H9 (cell line): ENCODE data around the gene ANXA10. TPM values are rescaled to one million over a fixed set of nuclear protein-coding genes. Genes with fewer than 3 reads are reported as not detected.

Source experiments
- DNase-seq: peaks from one replicate; pipeline ENCODE4 v3.0.0-alpha.2; 2017
- H2AFZ ChIP-seq: one replicate; pipeline ENCODE4 v1.6.1; 2013; ENCODE audit warnings: mild to moderate bottlenecking, low read length, control low read depth, moderate library complexity
- H2AK5ac ChIP-seq: 2 replicates; pipeline ENCODE4 v1.6.1; 2013; ENCODE audit warnings: low read length, control low read depth, mixed read lengths; ENCODE audit not compliant: insufficient read length
- H2BK120ac ChIP-seq: one replicate; pipeline ENCODE4 v1.6.1; 2013; ENCODE audit warnings: low read depth, mild to moderate bottlenecking, low read length, control low read depth, inconsistent platforms; ENCODE audit not compliant: poor library complexity, severe bottlenecking
- H2BK12ac ChIP-seq: 2 replicates; pipeline ENCODE4 v1.6.1; 2013; ENCODE audit warnings: low read length, control low read depth, mixed read lengths, low read depth; ENCODE audit not compliant: insufficient read length
- H2BK15ac ChIP-seq: 2 replicates; pipeline ENCODE4 v1.6.1; 2013; ENCODE audit warnings: low read depth, low read length, control low read depth
- H2BK20ac ChIP-seq: one replicate; pipeline ENCODE4 v1.6.1; 2013; ENCODE audit warnings: low read depth, mild to moderate bottlenecking, low read length, control low read depth, inconsistent platforms; ENCODE audit not compliant: poor library complexity, severe bottlenecking
- H2BK5ac ChIP-seq: 2 replicates; pipeline ENCODE4 v1.6.1; 2013; ENCODE audit warnings: low read length, control low read depth, mixed read lengths; ENCODE audit not compliant: insufficient read length
- H3K14ac ChIP-seq: 2 replicates; pipeline ENCODE4 v1.6.1; 2013; ENCODE audit warnings: low read length, control low read depth; ENCODE audit not compliant: insufficient read depth
- H3K18ac ChIP-seq: 2 replicates; pipeline ENCODE4 v1.6.1; 2013; ENCODE audit warnings: low read depth, mild to moderate bottlenecking, mixed read lengths, low read length, control low read depth; ENCODE audit not compliant: insufficient read length
- H3K23ac ChIP-seq: 2 replicates; pipeline ENCODE4 v1.6.1; 2013; ENCODE audit warnings: low read length, control low read depth, mixed read lengths, low read depth; ENCODE audit not compliant: insufficient read length
- H3K23me2 ChIP-seq: 2 replicates; pipeline ENCODE4 v1.6.1; 2013; ENCODE audit warnings: low read depth, mild to moderate bottlenecking, mixed read lengths, low read length, control low read depth; ENCODE audit not compliant: insufficient read length, poor library complexity, severe bottlenecking
- H3K27ac ChIP-seq: 2 replicates; pipeline ENCODE4 v1.5.1; 2013; ENCODE audit warnings: low read length, control low read depth, mixed read lengths, low read depth; ENCODE audit not compliant: insufficient read length
- H3K27me3 ChIP-seq: 2 replicates; pipeline ENCODE4 v1.6.1; 2013; ENCODE audit warnings: low read length, control low read depth, inconsistent platforms; ENCODE audit not compliant: insufficient read depth
- H3K4ac ChIP-seq: 2 replicates; pipeline ENCODE4 v1.6.1; 2013; ENCODE audit warnings: low read depth, mild to moderate bottlenecking, control low read depth, inconsistent platforms, low read length, moderate library complexity
- H3K4me1 ChIP-seq: 2 replicates; pipeline ENCODE4 v1.6.1; 2013; ENCODE audit warnings: low read length, control low read depth, inconsistent platforms; ENCODE audit not compliant: insufficient read depth
- H3K4me2 ChIP-seq: 2 replicates; pipeline ENCODE4 v1.6.1; 2013; ENCODE audit warnings: low read length, control low read depth, mixed read lengths; ENCODE audit not compliant: insufficient read length, insufficient read depth
- H3K56ac ChIP-seq: 2 replicates; pipeline ENCODE4 v1.6.1; 2013; ENCODE audit warnings: low read depth, mild to moderate bottlenecking, mixed read lengths, low read length, control low read depth; ENCODE audit not compliant: insufficient read length
- H3K79me1 ChIP-seq: 2 replicates; pipeline ENCODE4 v1.6.1; 2013; ENCODE audit warnings: low read depth, mild to moderate bottlenecking, moderate library complexity, low read length, control low read depth, inconsistent platforms; ENCODE audit not compliant: insufficient read depth, poor library complexity, severe bottlenecking
- H3K79me2 ChIP-seq: 2 replicates; pipeline ENCODE4 v1.6.1; 2013; ENCODE audit warnings: low read length, control low read depth, inconsistent platforms; ENCODE audit not compliant: insufficient read depth
- H3K9ac ChIP-seq: 2 replicates; pipeline ENCODE4 v1.6.1; 2013; ENCODE audit warnings: low read length, control low read depth, mixed read lengths; ENCODE audit not compliant: insufficient read length; ENCODE audit errors: extremely low read depth
- H3K9me3 ChIP-seq: one replicate; pipeline ENCODE4 v1.6.1; 2013; ENCODE audit warnings: low read depth, low read length, inconsistent platforms; ENCODE audit not compliant: control insufficient read depth
- H3T11ph ChIP-seq: one replicate; pipeline ENCODE4 v1.6.1; 2013; ENCODE audit warnings: mild to moderate bottlenecking, low read length, control low read depth, inconsistent platforms
- H4K20me1 ChIP-seq: one replicate; pipeline ENCODE4 v1.6.1; 2013; ENCODE audit not compliant: control insufficient read depth, insufficient read length, insufficient read depth
- H4K5ac ChIP-seq: 2 replicates; pipeline ENCODE4 v1.6.1; 2013; ENCODE audit warnings: low read depth, mild to moderate bottlenecking, mixed read lengths, low read length, control low read depth; ENCODE audit not compliant: insufficient read length
- H4K8ac ChIP-seq: replicated peaks from 2 replicates; pipeline ENCODE4 v1.6.1; 2013; ENCODE audit warnings: low read length, control low read depth, mixed read lengths, low read depth; ENCODE audit not compliant: insufficient read length
- H4K91ac ChIP-seq: 2 replicates; pipeline ENCODE4 v1.6.1; 2013; ENCODE audit warnings: low read depth, mild to moderate bottlenecking, moderate library complexity, mixed read lengths, low read length, control low read depth; ENCODE audit not compliant: insufficient read length
- H3K27ac Mint-ChIP-seq, 3 experiments: 2 replicates in 2 of 3; 3 replicates in 1 of 3; pipeline ENCODE4 v1.8.0; 2020 to 2021; ENCODE audit warnings: mixed read lengths in 3 of 3, mild to moderate bottlenecking in 1 of 3, moderate library complexity in 1 of 3
- H3K27me3 Mint-ChIP-seq: 2 replicates; pipeline ENCODE4 v1.8.0; 2021; ENCODE audit warnings: low read depth, mild to moderate bottlenecking, moderate library complexity, mixed read lengths
- H3K36me3 Mint-ChIP-seq, 3 experiments: 2 replicates in 2 of 3; 3 replicates in 1 of 3; pipeline ENCODE4 v1.8.0; 2020 to 2021; ENCODE audit warnings: low read depth in 3 of 3, mixed read lengths in 3 of 3; ENCODE audit not compliant: insufficient read depth in 1 of 3
- H3K4me1 Mint-ChIP-seq, 2 experiments: 2 replicates each; pipeline ENCODE4 v1.8.0; 2020; ENCODE audit warnings: mixed read lengths in 2 of 2
- H3K4me3 Mint-ChIP-seq, 2 experiments: 2 replicates in 1 of 2; 3 replicates in 1 of 2; pipeline ENCODE4 v1.8.0; 2020 to 2021; ENCODE audit warnings: mild to moderate bottlenecking in 2 of 2, mixed read lengths in 2 of 2, moderate library complexity in 1 of 2
- H3K9me3 Mint-ChIP-seq, 2 experiments: 2 replicates in 1 of 2; 3 replicates in 1 of 2; pipeline ENCODE4 v1.8.0; 2020; ENCODE audit warnings: mild to moderate bottlenecking in 2 of 2, mixed read lengths in 2 of 2, moderate library complexity in 1 of 2
- CTCF ChIP-seq: fragments of 200-600 bp; sonication (generic); conservative IDR thresholded peaks from 3 replicates; pipeline ENCODE4 v1.8.0; 2021; ENCODE audit warnings: antibody characterized with exemption, mild to moderate bottlenecking
- WGBS: extraction: QIAGEN DNeasy Blood & Tissue Kit; methylation state at CpG from one replicate; pipeline ENCODE4 v1.1.7; 2013; ENCODE audit warnings: missing lambda C conversion rate, low lambda C conversion rate, mixed read lengths; ENCODE audit not compliant: insufficient read length; ENCODE audit errors: extremely low coverage; 5-methylcytosine and 5-hydroxymethylcytosine counted together
- total RNA-seq: library from RNA; stranded (reverse); gene quantifications from 2 replicates; pipeline ENCODE4 v1.2.1, GENCODE V29; 2021

Gene ANXA10
- total RNA-seq, 1 experiment from 2014 or later, result not detected

GRCh38 chr4:168102403-168102802 lies 10.1 kb downstream of the ANXA10 start:
- Histone ChIP-seq H3K9ac (no peak overlapping the region), H2BK120ac (no peak overlapping the region), H3K4me1 (no peaks in the 10 kb centered on the region), H3K18ac (no peak overlapping the region), H2AK5ac (no peak overlapping the region), H3T11ph (no peak overlapping the region), H2BK15ac (no peak overlapping the region), H3K79me2 (no peaks in the 10 kb centered on the region), H3K27ac (no peak overlapping the region), H3K9me3 (no peaks in the 10 kb centered on the region), H2BK5ac (no peak overlapping the region), H3K23me2 (no peaks in the 10 kb centered on the region), H3K56ac (no peak overlapping the region), H4K20me1 (no peaks in the 10 kb centered on the region), H4K91ac (no peak overlapping the region), H3K79me1 (no peaks in the 10 kb centered on the region), H4K5ac (no peak overlapping the region), H3K27me3 (no peaks in the 10 kb centered on the region), H3K4ac (no peak overlapping the region), H3K23ac (no peak overlapping the region), H2BK12ac (no peak overlapping the region), H3K4me2 (no peak overlapping the region), H2BK20ac (no peak overlapping the region), H3K14ac (no peak overlapping the region), H2AFZ (no peak overlapping the region), H4K8ac (no peak overlapping the region)
- Mint-ChIP-seq H3K27ac (no peak overlapping the region), H3K36me3 (no peaks in the 10 kb centered on the region), H3K9me3 (peaks cover 0 to 9% of the 10 kb centered on the region in 2 experiments; a peak in 2 of 5 replicates), H3K27me3 (no peaks in the 10 kb centered on the region), H3K4me3 (no peak overlapping the region), H3K4me1 (no peaks in the 10 kb centered on the region)
- no peak for DNase-seq
- TF ChIP-seq CTCF, result no peak
- WGBS, result no CpG with 5 or more reads among the region's 3 CpGs
